Embryonic facial prominence (tissue), 1 donor: ENCODE data around the gene PTEN.
"Not testable (repeated sequence)": the region's sequence is repeated elsewhere in the genome, so short reads cannot be mapped to it uniquely, and the experiment has no call there.

Source experiments
- DNase-seq: peaks from one replicate; pipeline ENCODE4 v3.0.0-alpha.2; 2016; ENCODE audit errors: extremely low spot score

The PTEN gene

GRCh38 chr10:87845624-87845998 lies 17.8 kb upstream of the PTEN start:
- DNase-seq: no peak

GRCh38 chr10:87846023-87846422 lies 17.4 kb upstream of the PTEN start:
- DNase-seq: no peak

- DNase-seq: not testable (repeated sequence)
Observed at GRCh38 chr10:87846711-87847110, 16.7 kb upstream of the PTEN start.

GRCh38 chr10:87847550-87847949 lies 15.9 kb upstream of the PTEN start:
- no peak for DNase-seq

GRCh38 chr10:87849001-87849400 lies 14.4 kb upstream of the PTEN start:
- no peak for DNase-seq

GRCh38 chr10:87850742-87851205 lies 12.7 kb upstream of the PTEN start:
- no peak for DNase-seq

GRCh38 chr10:87852089-87852488 lies 11.3 kb upstream of the PTEN start:
- no peak for DNase-seq

GRCh38 chr10:87855247-87855646 lies 8.2 kb upstream of the PTEN start:
- DNase-seq: not testable (repeated sequence)

GRCh38 chr10:87855665-87856064 lies 7.8 kb upstream of the PTEN start:
- DNase-seq: not testable (repeated sequence)

- DNase-seq: peak; percentile 68
Observed at GRCh38 chr10:87860156-87860795, 3.1 kb upstream of the PTEN start.

GRCh38 chr10:87860816-87861403 lies 2.5 kb upstream of the PTEN start:
- no peak for DNase-seq

GRCh38 chr10:87861566-87861952 lies 1.9 kb upstream of the PTEN start:
- no peak for DNase-seq

GRCh38 chr10:87861953-87862678 lies 1.3 kb upstream of the PTEN start:
- DNase-seq: peak; percentile 94

- DNase-seq: peak; percentile 35
Observed at GRCh38 chr10:87862679-87863052, 759 bp upstream of the PTEN start.

GRCh38 chr10:87863951-87864495 lies 598 bp downstream of the PTEN start:
- DNase-seq: not testable (repeated sequence)

- no peak for DNase-seq
Observed at GRCh38 chr10:87864496-87865059, 1.2 kb downstream of the PTEN start.

- DNase-seq: no peak
Observed at GRCh38 chr10:87865241-87865881, 1.9 kb downstream of the PTEN start.

GRCh38 chr10:87866412-87866974 lies 3.1 kb downstream of the PTEN start:
- DNase-seq: no peak

GRCh38 chr10:87867453-87867852 lies 4.0 kb downstream of the PTEN start:
- DNase-seq: no peak

- no peak for DNase-seq
Observed at GRCh38 chr10:87868277-87868676, 4.9 kb downstream of the PTEN start.

GRCh38 chr10:87869139-87869538 lies 5.7 kb downstream of the PTEN start:
- DNase-seq: not testable (repeated sequence)
